HG03025 (cell line): ENCODE results near the gene UNC79.

Experiments used
- ATAC-seq: cut with Tn5 transposase; IDR thresholded peaks from one replicate; pipeline ENCODE4 v1.9.1; 2021; ENCODE audit warnings: mild to moderate bottlenecking, moderate library complexity; ENCODE audit not compliant: unreplicated experiment, low FRiP score

UNC79 gene

DNA sequence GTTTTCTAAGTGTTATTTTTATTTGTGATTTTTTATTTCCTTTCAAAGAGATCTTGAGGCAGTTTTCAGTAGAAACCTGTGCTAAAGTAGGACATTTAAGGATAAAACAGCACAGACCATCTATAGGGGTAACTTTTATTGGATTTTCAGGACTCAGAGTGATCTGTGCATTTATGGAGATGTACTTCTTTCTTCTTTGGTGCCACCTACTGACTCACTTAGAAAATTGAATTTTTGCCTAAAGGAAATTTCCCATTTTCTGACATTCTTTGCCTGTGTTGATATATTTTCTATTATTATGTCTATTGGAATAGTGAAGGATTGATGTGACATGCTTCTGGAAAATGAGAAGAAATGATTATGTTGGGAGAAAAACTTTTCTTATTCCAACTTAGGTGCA is 113.0 kb downstream of the UNC79 start:
- no peak for ATAC-seq

- ATAC-seq = no peak
Measured at GRCh38 chr14:93544212-93544611, 113.5 kb downstream of the UNC79 start.

DNA sequence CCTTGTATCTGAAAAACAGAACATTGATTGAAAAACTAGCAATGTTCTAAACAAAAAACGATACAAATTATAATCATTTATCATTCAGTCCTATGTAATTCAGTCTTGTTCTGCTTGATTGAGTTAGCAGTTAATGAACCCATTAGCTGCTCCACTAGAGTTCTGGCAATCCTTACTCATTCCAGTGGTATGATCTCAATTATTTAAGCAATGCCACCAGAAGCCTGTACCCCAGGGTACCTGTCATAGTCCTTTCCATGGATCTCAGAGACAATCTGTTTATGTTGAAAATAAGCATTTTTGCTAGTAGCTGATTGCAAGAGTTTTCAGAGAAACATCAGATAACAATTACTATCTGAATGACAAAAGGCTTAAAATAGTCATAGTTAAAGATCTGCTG is 115.9 kb downstream of the UNC79 start:
- ATAC-seq = no peak

GRCh38 chr14:93548102-93548843 is 117.5 kb downstream of the UNC79 start:
- ATAC-seq = no peak

- no peak for ATAC-seq
Measured at GRCh38 chr14:93549595-93549994, 118.9 kb downstream of the UNC79 start.

DNA sequence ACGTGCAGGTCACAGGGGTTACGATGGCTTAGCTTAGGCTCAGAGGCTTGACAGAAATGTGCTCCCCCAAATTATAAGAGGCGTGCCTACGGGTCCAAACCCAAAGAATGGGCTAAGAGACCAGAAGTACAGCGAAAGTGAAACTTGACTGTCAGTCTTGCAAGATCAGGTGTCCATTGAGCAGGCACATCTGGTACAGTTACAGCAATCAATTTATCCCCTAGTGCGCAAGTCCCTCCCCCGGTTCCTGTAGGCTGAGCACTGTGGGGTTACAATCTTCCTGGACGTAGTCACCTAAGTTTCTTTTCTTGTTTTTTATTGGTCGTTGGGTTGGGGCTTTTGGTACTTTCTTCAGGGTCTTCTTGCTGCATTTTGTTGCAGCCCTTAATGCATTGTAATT is 134.2 kb downstream of the UNC79 start:
- no peak for ATAC-seq

- ATAC-seq = no peak
Measured at GRCh38 chr14:93566065-93566693, 135.4 kb downstream of the UNC79 start.

DNA sequence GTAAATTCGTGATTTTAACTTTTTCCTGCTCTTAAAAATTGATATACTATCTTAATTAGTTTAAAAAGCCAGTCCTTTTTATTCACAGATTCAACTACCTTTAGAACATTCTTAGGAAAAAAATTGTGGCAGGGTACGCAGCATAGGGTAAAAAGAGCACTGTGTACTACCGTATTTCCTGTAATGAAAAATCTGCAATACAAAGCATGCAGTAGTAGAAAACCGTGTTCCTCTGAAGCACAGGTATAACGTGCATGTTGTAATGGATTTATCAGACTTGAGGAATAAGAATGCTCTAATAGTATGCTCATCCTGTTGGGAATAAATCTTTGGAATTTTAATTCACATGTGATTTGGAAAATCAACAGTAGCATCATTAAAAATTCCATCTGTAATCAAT is 140.5 kb downstream of the UNC79 start:
- no peak for ATAC-seq

DNA sequence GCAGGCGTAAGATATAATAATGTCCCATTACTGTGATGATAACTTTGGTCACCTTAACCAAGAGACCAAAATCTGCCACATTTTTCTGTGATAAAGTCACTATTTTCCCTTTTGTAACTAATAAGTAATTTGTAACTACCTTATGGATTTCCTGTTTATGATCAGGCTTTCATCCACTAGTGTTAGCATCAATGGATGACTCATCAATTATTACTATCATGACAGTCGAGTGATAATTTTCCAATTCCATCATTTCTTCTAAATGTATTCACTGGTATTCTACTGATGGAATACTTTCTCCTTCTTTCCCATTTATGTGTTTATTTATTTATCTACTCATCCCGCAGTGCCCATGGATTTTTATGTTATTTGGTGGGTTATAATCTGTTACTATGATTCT is 148.4 kb downstream of the UNC79 start:
- ATAC-seq = no peak

- ATAC-seq = no peak
Measured at GRCh38 chr14:93582516-93582915, 151.8 kb downstream of the UNC79 start.

- ATAC-seq = no peak
Measured at GRCh38 chr14:93587330-93587729, 156.6 kb downstream of the UNC79 start.

- no peak for ATAC-seq
Measured at GRCh38 chr14:93591506-93591905, 160.8 kb downstream of the UNC79 start.

DNA sequence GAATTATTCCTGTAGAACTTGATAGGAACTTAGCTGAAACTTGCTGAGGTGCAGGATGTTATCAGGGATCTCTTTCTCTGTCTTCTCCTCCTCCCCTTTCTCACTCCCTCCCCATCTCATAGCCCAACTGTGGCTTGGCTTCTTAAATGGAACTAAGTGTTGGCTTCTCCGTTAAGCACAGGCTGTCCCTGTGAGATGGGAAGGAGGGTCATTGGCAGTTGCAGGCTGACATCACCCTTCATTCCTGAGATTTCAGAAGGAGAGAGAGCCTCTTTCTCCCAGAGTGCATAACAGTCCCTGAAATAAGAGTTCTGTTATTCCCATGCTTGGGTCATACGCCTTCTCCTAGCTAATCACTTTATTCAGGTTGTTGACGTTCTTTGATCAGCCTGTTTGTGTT is 162.0 kb downstream of the UNC79 start:
- ATAC-seq = no peak

DNA sequence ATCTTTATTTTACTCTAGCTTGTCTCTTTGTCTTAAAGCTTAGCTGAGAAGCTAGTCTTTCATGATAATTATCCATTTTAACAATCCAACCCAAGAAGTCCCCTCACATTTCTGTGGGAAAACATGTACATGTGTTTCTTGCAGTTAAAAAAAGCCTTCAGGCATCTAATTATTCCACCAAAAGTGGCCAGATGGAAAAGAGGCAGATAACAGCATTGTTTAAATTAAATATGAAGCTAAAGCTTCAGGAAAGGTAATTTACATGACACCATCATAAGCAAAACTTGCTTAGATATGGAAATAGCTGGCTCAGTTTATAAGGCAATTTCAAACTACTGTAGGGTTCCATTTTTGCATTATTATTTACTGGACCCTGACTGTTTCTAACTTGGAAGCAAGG is 175.4 kb downstream of the UNC79 start:
- ATAC-seq = no peak

DNA sequence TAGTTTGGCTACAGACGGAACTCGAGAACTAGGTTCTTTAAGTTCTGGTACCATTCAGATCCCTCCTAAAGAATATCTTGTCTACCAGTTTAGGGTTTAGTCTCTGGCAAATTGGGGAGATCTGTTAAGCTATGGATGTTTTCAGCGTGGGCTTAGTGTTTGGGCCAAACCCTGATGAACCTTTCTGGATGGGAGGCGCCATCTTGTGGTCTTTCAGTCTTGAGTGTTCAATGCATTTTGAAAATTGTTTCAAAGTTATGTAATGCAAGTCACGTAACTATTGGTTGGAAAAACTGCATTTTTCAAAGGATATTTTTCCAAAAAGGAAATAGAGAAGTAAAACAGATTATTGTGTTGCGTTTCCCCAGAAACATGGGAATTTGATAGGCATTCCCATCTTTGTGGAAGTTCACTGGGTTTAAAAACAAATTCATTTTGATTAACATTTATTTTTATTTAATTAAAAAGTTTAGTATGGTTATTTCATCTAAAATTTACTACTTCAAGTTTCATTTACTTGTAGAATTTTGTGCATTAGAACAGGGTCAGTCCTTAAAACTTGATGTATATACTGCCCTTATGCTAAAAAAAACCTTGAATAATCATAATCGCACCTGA is 188.5 kb downstream of the UNC79 start:
- no peak for ATAC-seq

GRCh38 chr14:93628048-93628447 is 197.3 kb downstream of the UNC79 start:
- no peak for ATAC-seq

DNA sequence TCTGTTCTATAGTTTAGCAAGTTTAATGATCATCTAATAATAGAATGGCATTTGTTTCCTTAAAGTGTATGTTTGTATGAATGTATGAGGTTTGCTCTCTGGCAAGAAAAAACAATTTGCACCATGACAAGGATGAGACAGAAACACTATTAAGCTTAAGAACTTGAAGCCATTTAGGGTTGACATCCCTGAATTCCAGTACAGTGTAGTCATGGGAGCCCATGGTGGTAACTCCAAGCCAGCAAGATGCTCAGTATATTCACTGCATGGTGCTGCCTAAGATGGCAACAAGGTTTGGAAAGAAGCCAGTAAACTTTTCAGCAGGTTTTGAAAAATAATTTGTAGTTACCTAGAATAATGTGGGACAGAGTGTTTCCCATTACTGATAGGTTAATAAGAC is 198.9 kb downstream of the UNC79 start:
- ATAC-seq = no peak

DNA sequence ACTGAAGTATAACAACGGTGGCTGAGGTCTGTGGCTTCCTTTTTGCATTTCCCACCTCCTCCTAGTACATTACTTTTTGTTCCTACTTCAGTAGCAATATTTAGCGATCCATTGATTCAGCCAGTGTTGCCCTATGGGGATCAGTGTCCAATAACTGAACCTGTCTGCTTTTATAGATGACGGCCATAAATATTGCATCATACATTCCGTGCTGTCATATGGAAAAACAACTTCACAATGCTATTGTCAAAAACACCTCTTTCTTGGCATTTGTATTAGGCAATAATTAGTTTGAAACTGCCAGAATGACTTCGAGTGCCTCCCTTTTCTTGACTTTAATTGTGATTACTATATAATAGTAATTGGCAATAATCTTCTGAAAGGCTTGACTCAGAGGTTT is 208.1 kb downstream of the UNC79 start:
- no peak for ATAC-seq

- no peak for ATAC-seq
Measured at GRCh38 chr14:93643127-93643526, 212.4 kb downstream of the UNC79 start.

DNA sequence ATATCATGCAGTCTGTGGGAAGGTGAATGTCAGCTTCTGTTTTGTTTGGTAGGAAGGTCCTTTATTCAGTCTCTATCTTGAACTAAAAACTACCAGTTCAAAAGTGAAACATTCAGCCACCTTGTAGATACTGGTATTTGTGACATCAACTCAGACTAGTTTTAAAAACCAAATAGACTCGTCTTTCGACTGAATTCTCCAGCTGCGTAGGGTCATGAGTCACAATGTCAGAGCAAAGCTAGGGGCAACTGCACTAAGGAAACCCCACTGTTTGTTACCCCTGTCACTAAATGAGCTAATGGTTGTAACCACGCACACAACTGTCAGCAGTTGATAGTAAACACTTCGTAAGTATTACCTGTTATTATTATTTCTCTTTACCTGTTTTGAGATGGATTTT is 212.9 kb downstream of the UNC79 start:
- ATAC-seq = no peak

- no peak for ATAC-seq
Measured at GRCh38 chr14:93645200-93645599, 214.5 kb downstream of the UNC79 start.
